GM21529 (cell line): Measurements from ENCODE around the gene PLCB1.
"Not testable (repeated sequence)": the region's sequence is repeated elsewhere in the genome, so short reads cannot be mapped to it uniquely, and the experiment has no call there.

Source experiments
- ATAC-seq: cut with Tn5 transposase; IDR thresholded peaks from one replicate; pipeline ENCODE4 v1.9.1; 2021; ENCODE audit not compliant: unreplicated experiment

Gene PLCB1

DNA sequence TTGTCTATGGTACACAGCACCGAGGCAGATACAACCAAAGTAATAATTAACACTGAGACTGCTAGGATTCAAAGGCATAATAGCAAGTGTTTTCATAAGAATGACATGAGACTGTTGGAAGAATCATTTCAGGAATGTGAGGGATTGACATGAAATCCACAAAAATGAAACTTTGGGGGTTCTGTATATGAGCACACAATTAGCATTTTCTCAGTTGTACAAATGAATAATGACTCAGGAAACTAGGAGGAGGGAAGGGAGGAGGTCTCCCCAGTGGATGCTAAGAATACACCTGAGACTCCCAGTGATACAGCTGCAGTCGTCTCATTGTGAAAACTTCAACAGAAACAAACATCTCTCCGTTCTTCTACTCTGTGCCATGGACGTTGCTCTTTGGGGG is 508.4 kb downstream of the PLCB1 start:
- no peak for ATAC-seq

DNA sequence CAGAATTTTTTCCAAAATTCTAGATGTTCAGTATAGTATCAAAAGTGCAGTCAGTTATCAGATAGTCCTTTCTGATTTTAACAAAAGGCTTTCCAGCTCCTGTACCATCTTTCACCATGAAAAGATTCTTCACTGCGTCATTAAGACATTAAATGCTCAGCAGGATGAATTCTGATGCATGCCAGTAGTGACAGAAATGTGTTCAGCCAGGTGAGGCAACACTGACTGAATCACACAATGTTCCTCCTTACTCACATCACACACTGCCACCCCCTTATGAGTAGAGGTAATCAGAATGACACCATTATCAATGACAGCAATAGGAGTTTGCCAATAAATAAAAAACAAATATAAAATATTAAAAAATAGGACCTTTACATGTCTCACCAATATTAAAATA is 510.2 kb downstream of the PLCB1 start:
- no peak for ATAC-seq

DNA sequence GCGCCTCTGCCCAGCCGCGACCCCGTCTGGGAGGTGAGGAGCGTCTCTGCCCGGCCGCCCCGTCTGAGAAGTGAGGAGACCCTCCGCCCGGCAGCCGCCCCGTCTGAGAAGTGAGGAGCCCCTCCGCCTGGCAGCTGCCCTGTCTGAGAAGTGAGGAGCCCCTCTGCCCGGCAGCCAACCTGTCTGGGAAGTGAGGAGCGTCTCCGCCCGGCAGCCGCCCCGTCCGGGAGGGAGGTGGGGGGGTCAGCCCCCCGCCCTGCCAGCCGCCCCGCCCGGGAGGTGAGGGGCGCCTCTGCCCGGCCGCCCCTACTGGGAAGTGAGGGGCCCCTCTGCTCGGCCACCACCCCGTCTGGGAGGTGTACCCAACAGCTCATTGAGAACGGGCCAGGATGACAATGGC is 512.4 kb downstream of the PLCB1 start:
- ATAC-seq, result not testable (repeated sequence)

DNA sequence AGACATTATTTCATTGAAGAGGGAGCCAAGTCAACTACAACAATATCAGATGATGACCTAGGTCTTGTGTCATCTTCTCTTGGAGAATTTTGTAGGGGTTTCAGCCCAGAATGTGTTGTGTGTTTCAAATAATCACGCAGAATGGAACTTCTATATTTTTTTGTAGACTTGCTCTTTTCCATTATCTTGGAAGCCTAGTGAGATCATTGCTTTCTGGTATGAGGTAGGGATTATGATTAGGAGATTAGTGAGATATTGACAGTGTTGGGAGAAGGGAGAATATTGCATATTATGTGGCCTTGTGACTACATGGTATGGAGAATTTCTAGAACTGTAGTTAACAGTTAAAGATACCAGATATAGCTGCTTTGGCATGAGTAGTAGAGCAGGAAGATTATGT is 513.3 kb downstream of the PLCB1 start:
- no peak for ATAC-seq

DNA sequence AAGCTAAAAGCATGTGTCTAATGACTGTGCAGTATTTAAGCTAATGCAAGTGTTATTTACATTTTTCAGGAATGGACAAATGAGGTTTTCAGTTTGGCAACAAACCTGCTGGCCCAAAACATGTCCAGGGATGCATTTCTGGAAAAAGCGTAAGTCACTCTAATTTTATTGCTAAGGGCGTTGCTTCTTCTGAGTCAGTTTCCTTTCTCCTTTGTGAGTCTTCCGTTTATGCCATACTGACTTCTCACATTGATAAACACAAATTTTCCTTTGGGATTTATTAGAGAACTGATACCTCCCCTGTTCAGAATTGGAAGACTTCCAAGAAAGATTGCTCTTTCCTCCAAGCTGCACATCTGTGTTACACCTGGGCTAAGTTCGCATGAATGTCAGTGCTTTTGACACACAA is 514.0 kb downstream of the PLCB1 start:
- ATAC-seq, result no peak

DNA sequence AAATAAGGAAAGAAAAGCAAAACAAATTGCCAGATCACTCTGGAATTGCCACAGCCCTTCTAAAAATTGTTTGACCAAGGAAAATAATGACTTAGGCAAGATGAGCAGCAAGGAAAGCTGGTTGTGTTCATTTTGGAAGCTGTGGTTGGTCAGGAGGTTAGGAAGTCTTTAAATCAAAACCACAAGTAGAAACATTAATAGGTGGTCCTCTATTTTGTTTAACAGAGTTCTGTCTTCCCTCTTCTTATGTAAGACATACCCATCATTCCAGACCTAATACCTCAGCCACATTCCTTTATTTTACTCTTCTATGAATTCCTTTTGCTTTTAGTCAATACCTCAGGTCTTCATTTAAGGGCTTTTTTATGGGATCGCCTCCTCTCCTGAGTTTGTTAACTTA is 514.6 kb downstream of the PLCB1 start:
- ATAC-seq, result no peak

DNA sequence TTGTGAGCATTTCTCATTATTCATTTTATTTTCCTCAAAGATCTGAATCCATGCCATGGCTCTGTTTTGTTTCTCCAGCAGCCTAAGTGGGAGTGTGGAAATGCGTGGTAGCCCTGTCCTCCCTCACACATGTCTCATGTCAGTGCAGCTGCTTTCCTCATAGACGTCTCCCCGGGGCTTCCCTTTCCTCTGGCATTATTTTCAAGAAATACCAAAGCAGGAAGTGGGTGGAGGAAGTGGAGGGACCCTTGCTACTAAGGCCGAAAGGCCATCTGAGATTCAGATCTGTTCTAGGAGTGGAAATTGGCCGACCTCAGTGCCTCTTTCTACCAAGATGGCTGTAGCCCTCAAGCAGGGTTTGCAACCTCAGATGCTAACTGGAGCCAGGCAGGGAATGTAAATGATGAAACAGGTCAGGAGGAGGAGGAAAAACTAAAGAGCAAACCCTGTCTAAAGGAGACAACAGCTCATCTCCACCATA is 515.9 kb downstream of the PLCB1 start:
- no peak for ATAC-seq

- ATAC-seq, result no peak
Observed at GRCh38 chr20:8648466-8648865, 516.4 kb downstream of the PLCB1 start.

- no peak for ATAC-seq
Observed at GRCh38 chr20:8652396-8652795, 520.3 kb downstream of the PLCB1 start.

DNA sequence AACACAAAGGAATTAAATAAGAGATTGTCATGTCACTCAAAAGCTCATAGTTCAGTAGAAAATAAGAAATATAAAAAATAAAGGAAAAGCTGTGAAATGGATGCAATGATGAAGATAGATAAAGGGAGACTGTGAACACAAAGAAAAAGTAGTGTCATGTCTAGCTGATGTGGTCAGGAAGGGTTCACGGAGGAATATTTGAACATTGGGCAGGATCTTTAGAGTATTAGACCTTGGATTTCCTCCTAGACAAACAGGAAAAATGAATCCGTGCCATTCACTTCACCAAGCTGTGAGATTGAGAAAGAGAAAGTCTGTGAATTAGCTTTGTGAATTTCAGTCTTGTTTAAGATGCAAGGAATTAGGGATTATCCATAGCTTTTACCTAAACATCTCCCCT is 522.4 kb downstream of the PLCB1 start:
- no peak for ATAC-seq

DNA sequence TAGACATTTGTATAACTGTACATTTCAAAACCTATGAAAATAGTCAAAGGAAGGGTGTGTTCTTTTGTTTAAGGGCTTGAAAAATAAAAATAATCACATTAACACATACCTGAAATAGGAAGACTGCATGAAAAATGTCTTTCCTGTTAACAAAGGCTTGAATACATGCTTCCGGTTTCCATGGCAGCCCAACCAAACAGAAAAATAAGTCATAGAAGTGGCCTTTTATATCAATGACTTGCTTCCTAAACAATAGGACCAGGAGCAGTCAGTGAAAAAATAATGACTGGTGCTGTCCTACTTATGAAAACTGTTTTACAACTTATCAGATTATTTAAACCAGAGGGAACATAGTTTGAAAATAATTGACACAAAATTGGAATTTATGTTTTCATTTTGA is 524.3 kb downstream of the PLCB1 start:
- ATAC-seq, result no peak

DNA sequence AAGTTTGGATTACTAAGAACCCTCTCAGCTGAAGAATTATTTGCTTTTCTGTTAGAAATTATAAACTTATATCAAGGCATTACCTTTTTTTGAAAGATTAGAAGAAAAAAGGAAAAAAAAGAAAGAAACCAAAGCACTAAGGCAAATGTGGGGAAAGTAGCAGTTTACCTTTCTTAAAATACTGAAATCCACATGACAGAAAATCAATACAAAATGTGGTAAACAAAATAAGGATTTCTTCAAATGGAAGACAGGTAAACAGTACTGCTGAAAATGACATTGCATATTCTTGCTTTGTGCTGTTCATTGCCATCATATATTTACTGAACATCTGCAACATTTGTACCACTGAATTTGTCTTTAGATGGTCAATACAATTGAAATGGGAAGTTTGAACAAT is 525.6 kb downstream of the PLCB1 start:
- ATAC-seq, result no peak

DNA sequence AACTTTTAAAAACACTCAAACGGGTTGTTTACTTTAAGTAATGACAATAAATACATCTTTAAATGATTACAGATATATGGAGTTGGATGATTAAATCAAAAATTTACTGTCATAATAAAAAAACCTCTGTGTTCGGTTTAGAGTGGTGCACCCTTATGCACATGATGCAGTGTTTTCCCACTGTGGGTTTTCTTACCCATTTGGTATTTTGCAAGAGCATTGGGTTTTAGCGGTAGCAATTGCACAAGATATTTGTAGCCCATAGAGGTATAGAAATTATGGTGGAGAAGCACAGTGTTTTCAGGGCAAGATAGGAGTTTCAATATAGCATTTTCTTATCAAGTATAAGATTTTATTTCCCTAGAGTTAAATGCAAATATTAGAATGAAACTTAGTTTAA is 526.0 kb downstream of the PLCB1 start:
- no peak for ATAC-seq

GRCh38 chr20:8661229-8661952 is 529.3 kb downstream of the PLCB1 start:
- ATAC-seq, result no peak

DNA sequence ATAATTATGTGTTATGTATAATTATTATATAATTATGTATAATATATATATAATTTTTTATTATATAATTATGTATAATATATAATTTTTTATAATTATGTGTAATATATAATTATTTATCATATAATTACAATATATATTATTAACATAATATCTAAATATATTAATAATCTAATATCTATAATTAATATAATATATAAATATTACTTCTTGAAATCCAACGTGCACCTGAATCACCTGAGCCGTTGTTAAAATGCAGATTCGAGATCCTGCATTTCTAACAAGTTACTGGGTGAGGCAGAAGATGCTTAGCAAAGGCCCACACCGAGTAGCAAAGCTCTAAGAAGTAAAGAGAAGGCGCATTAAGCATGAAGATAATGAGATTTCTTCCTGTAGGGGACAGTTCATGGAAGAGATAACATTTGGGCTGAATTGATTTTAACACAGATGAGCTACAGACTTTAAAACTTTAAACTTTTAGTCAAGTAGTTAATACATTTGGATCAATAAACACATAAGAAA is 530.4 kb downstream of the PLCB1 start:
- ATAC-seq, result no peak

GRCh38 chr20:8663424-8663823 is 531.4 kb downstream of the PLCB1 start:
- ATAC-seq, result no peak

DNA sequence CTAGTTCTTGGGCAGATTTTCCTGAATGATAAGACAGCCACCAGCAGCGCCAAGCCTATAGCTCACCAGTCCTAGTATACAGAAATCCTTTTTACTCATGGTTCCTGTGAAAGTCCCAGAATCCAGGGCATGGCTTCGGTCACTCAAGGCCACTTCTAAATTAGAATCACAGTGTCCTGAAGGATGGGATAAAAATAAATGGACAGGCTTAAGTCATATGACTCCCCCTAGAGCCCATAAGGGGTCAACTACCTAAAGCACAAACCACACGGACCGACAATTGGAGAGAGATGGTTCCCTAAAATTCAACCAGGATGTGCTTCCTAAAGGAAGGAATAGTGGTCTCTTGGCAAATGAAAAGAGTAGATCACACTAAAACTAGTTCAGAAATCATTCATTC is 532.7 kb downstream of the PLCB1 start:
- no peak for ATAC-seq

DNA sequence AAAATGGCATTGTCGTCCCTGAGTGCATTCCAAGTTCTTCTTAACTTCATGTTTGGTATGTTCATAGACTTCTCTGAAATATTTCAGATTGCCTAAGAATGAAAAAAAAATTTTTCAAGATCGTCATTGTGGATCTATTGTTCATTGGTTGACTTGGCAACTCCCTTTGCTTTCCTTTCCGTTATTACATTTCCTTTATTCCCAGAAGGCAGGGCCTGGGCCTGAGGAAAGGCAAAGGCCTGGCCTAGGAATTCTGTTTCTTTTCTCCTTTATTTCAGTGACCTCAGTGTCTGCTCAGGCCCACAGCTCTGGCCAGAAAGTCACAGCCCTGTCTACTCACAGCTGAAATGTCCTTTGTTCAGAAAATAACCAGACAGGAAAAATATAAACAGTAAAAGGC is 535.2 kb downstream of the PLCB1 start:
- ATAC-seq, result no peak

- no peak for ATAC-seq
Observed at GRCh38 chr20:8670207-8670892, 538.3 kb downstream of the PLCB1 start.

GRCh38 chr20:8670893-8671215 is 538.8 kb downstream of the PLCB1 start:
- ATAC-seq, result no peak

GRCh38 chr20:8671370-8671961 is 539.4 kb downstream of the PLCB1 start:
- ATAC-seq, result no peak

DNA sequence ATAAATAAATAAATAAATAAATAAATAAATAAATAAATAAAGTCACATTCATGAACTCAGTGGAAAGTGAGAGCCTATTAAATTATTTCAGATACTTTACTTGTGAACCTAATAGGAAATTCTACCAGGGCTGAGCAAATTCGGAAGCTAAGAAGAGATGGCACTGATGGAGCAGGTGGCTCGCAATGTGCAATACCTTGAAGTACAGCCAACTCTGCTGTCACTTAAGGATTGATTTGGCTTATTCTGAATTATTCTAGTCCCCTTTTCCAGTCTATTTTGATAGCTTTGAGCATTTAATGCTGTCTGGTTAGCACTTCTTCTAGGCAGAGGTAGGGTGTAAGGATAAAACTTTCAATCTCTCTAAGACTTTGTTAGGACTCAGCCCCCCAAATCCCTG is 541.0 kb downstream of the PLCB1 start:
- no peak for ATAC-seq
